GM21576 (cell line): ENCODE measurements around the gene RYR1.
A peak's percentile ranks its signal among the peaks of the same experiment; 100 is the strongest.
"Not testable (repeated sequence)": the region's sequence is repeated elsewhere in the genome, so short reads cannot be mapped to it uniquely, and the experiment has no call there.

Experiments used
- ATAC-seq: cut with Tn5 transposase; IDR thresholded peaks from one replicate; pipeline ENCODE4 v1.9.1; 2021; ENCODE audit warnings: mild to moderate bottlenecking, moderate library complexity; ENCODE audit not compliant: unreplicated experiment

Gene RYR1

GRCh38 chr19:38602856-38603255, 169.4 kb downstream of the RYR1 start:
- ATAC-seq: not testable (repeated sequence)

GRCh38 chr19:38606131-38606530, 172.6 kb downstream of the RYR1 start:
- ATAC-seq: no peak

- ATAC-seq: no peak
Observed at GRCh38 chr19:38614289-38614688, 180.8 kb downstream of the RYR1 start.

- no peak for ATAC-seq
Observed at GRCh38 chr19:38615007-38615581, 181.6 kb downstream of the RYR1 start.

- ATAC-seq: no peak
Observed at GRCh38 chr19:38616265-38616664, 182.8 kb downstream of the RYR1 start.

- no peak for ATAC-seq
Observed at GRCh38 chr19:38617283-38617763, 183.8 kb downstream of the RYR1 start.

DNA sequence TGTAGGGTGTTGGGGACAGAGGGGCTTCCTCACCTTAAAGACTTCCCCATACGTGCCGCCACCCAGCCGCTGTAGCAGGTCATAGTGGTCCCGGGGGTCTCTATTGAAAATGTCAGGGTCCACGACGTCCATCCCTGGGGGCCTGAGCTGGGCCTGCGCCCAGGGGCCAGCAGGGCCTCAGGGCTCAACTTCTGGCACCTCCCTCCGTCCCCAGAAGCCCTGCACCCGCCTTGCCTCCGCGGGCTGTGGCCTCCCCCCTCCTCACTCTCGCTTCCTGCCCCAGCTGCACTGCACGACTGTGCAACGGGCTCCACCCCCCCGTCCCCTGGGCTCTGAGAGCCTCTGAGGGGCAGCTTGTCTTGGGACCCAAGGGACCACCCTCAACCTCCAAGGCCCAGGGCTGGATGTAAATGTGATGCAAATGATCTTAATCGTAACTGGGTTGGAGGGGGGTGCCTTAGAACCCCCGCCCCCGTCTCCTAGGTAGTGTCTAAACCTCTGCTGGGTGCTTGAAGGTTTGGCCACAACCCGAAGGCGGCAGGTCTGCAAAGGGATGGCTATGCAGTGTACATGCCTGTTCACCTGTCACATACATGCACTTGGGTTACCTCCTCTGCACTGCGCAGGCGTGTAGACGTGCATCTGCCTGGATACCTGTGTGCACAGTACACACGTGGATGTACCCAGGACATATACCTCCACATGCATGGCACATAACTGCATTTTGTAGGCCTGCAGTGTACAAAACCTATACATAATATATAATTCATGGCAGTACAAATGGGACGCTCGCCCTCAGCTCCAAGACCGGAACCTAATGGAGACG, 184.5 kb downstream of the RYR1 start, which contains the start of gene MAP4K1:
MAP4K1 (minus strand) TSS at position 190 of the 826 bp plus-strand sequence; CDS start at position 132, 58 bp downstream.
- peak; percentile 62 for ATAC-seq

DNA sequence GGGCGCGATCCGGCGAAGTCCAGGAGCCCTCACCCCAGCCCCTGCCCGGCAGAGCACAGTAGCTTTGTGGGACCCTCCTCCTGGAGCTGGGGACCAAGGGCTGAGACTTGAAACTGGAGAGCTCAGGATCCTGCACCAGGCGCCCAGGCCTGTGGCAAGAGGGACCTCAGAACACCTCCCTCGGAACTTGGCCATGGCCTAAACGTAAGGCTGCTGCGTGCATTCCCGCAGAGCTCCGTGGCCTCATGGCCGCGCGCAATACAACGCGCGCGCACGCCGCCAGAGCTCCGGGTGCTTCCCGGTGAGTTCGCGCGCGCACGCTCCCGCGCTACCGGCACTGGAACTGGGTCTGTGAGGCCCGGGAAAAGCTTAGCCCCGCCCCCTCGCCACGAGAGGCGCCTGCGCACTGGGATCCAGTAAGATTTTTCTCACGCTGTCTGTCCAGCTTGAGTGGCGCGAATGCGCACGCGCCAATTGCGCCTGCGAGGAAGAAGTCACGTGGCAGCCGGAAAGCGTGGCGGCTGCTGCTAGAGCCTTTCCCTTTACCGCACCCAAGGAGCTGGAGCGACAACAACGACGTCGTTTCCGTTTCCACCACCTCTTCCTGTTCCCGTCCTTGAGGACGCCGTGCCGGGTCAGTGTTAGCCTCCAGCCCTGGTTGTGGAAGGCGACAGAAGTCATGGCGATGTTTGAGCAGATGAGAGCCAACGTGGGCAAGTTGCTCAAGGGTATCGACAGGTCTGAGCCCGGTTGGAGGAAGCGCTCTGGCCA, 185.3 kb downstream of the RYR1 start, which contains the start of gene EIF3K:
EIF3K (plus strand) TSS at position 599 of the 771 bp plus-strand sequence; CDS start at position 680, 81 bp downstream.
- peak; percentile 45 for ATAC-seq

DNA sequence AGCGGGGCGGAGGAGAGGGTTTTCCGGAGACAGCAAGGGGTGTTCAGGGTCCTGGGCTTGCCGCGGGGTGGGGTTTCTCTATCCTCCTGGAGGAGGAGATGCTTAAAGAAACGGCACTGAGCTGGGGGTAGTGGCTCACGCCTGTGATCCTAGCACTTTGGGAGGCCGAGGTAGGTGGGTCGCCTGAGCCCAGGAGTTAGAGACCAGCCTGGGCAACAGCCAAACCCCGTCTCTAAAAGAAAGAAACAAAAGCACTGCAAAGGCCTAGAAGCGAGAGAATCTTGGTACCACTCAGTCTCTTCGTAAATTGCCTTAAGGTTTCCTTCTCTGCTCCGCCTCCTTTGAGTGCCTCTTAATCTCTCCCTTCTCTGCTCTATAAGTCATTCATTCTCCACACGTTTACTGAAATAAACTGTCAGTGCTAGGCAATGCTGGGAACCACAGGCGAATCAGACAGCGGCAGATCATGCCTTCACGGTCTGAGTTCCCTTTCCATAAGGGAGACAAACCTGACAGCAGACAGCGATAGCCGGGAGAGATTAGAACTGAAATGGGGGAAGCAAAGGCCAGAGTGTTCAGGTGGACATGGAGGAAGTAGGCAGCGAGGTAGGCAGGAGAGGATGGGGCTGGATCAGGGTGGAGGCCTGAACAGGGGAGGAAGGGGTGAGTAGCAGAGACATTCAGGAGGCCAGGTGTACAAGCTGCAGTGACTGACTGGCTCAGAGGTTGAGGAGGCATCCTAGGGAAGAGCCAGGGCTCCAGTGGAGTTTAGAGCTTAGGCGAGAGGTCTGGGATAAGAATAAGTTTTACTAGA, 186.1 kb downstream of the RYR1 start:
- ATAC-seq: no peak

DNA sequence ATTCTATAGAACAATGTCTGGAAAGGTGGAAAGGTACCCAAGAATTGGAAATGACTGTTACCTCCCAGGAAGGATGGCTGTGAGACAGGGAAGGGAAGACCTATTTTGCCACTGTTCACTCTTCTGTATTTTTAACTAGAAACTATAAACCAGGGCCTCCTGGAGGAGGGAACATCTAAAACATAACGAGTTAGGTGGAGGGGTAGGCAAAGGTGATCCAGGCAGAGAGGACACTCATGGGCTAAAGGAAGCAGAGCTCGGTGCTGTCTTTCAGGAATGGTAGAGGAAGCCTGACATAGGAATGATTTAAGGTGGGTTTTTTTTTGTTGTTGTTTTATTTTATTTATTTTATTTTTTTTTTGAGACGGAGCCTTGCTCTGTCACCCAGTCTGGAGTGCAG, 191.3 kb downstream of the RYR1 start:
- ATAC-seq: no peak

- no peak for ATAC-seq
Observed at GRCh38 chr19:38626401-38626800, 192.9 kb downstream of the RYR1 start.

DNA sequence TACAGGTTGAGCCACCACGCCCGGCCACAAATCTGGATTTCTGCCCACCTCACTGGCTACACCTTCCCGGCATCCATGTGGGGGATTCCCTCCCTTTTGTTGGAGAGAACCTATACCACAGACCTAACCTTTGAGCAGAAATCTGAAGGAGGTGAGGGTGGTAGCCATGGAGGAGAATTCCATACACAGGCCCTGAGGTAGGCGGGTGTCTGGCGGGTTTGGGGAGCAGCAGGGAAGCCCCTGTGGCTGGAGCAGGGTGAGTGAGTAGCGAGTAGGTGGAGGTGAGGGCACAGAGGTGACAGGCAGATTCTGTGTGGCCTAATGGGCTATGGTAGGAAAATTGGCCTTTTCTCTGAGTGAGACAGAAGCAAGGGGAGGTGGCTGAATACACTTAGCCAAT, 196.1 kb downstream of the RYR1 start:
- ATAC-seq: no peak

DNA sequence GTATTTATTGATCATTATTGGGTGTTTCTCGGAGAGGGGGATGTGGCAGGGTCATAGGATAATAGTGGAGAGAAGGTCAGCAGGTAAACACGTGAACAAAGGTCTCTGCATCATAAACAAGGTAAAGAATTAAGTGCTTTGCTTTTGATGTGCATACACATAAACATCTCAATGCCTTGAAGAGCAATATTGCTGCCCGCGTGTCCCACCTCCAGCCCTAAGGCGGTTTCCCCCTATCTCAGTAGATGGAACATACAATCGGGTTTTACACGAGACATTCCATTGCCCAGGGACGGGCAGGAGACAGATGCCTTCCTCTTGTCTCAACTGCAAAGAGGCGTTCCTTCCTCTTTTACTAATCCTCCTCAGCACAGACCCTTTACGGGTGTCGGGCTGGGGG, 197.8 kb downstream of the RYR1 start:
- not testable (repeated sequence) for ATAC-seq

DNA sequence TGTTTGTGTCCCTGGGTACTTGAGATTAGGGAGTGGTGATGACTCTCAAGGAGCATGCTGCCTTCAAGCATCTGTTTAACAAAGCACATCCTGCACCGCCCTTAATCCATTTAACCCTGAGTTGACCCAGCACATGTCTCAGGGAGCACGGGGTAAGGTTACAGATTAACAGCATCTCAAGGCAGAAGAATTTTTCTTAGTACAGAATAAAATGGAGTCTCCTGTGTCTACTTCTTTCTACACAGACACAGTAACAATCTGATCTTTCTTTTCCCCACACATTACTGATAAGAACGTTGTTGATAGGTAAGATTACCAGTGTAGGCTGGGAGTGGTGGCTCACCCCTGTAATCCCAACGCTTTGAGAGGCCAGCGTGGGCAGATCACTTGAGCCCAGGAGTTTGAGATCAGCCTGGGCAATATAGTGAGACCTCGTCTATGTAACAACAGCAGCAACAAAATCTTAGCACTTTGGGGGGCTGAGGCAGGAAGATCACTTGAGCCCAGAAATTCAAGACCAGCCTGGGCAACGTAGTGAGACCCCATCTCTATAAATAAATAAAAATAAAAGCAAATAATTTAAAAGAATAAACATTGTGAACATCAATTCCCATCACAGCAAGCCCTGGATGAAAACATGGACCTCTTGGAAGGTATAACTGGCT, 198.5 kb downstream of the RYR1 start:
- not testable (repeated sequence) for ATAC-seq

DNA sequence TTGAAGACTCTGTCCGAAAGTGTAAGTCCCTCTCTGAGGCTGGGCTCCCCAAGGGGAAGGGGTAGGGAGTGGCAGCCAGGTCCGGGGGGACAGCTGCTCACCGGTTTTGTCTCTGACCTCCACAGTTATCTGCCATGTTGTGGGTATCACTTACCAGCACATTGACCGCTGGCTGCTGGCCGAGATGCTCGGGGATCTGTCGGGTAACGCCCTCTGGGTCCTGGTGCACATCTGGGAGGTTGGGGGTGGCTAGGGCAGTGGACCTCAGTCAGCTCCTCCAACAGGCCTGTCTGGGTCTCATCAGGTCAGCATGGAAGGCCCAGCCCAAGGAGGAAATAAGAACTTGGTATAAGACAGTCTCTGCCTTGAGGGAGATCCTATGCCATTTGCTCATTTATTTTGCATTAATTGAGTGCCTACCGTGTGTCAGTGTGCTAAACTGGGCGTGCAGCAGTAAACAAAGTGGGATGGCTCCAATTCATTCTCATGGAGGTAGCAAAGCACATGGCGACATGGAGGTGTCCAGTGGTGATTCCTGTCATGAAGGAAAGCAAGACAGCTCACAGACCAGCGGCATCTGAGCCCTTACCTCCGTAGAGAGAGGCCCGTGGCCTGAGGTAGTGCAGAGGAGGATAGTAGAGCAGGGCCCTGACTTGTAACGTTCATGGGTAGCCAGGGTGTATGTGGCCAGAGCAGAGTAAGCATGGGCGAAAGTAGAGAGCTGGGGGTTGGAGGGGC, 199.2 kb downstream of the RYR1 start:
- ATAC-seq: no peak

DNA sequence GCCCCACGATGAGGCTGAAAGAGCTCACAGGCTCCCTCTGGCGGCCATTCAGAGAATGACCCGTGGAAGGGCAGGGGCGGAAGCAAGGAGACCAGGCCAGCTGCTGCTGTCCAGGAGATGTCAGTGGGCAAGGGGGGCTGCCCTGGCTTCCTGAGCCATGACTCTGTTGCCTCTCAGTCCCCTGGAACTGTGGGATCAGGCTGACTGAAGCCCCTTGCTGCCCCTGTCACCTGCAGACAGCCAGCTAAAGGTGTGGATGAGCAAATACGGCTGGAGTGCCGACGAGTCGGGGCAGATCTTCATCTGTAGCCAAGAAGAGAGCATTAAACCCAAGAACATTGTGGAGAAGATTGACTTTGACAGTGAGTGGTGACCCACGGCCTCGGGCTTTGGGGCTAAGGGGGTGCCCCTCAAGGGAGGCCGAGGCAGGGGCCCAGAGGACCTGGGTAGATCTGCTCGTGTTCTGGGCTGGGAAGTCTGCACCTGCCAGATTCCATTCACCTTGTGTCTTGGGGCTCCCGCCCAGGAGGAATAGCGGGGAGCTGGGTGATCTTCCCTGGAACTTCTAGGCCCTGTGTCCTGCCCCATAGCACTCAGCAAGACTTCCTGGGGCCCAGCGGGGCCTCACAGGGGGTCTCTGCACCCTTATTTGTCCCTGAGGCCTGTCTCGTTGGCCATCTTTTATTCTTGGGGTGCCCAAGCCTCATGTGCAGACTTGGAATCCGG, 201.4 kb downstream of the RYR1 start:
- no peak for ATAC-seq

GRCh38 chr19:38635483-38636399, 202.2 kb downstream of the RYR1 start:
- ATAC-seq: no peak
